ENCODE results near the gene CDK11B. TPM values are rescaled to one million over a fixed set of nuclear protein-coding genes. Genes with fewer than 3 reads are reported as not detected.
"Not testable (repeated sequence)": the region's sequence is repeated elsewhere in the genome, so short reads cannot be mapped to it uniquely, and the experiment has no call there.

CDK11B gene
- total and polyA plus RNA-seq, 2 experiments from 2014 or later, result 11.7 to 19.1 TPM

DNA sequence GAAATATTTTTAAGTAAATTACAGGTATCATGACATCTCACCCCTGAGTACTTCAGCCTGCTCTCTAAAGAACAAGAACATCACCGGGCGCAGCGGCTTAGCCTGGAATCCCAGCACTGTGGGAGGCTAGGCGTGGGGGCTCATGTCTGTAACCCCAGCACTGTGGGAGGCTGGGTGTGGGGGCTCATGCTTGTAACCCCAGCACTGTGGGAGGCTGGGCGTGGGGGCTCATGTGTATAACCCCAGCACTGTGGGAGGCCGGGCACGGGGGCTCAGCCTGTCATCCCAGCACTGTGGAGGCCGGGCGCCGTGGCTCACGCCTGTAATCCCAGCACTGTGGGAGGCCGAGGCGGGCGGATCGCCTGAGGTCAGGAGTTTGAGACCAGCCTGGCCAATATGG, 7.7 kb upstream of the CDK11B start:
- Histone ChIP-seq H3K9me2 (ENCODE audit: insufficient read depth) (no peaks in the 10 kb centered on the region), H3K4me3 (no peak overlapping the region), H3K27ac (no peak overlapping the region), H2AFZ (no peak overlapping the region), H3K27me3 (replicated peaks; ENCODE audit: insufficient read depth) (no peaks in the 10 kb centered on the region), H4K20me1 (ENCODE audit: insufficient read depth) (no peaks in the 10 kb centered on the region), H3F3A (ENCODE audit: insufficient read depth) (peaks cover 14% of the 10 kb centered on the region), H3K9ac (no peak overlapping the region), H3K79me2 (ENCODE audit: insufficient read depth) (no peaks in the 10 kb centered on the region), H3K36me3 (ENCODE audit: low read depth) (peaks cover 13% of the 10 kb centered on the region; the same call in 1 of the 2 replicates), H3K9me3 (ENCODE audit: low read depth) (no peaks in the 10 kb centered on the region), H3K4me2 (ENCODE audit: unreplicated experiment) (no peak overlapping the region), H3K4me1 (ENCODE audit: insufficient read depth) (peaks cover 15% of the 10 kb centered on the region)
- in situ Hi-C loops (cut with MboI), result no loop called here
- DNase-seq, result no peak
- TF ChIP-seq EZH2phosphoT487 (IDR thresholded peaks at IDR 0.05; ENCODE audit: insufficient read depth, low read depth), result no peak
- WGBS, 2 experiments (ENCODE audit: low coverage in 1 of 2, low lambda C conversion rate in 2 of 2, missing lambda C conversion rate in 2 of 2), result 93% methylated on average over 15 of the region's 15 CpGs

DNA sequence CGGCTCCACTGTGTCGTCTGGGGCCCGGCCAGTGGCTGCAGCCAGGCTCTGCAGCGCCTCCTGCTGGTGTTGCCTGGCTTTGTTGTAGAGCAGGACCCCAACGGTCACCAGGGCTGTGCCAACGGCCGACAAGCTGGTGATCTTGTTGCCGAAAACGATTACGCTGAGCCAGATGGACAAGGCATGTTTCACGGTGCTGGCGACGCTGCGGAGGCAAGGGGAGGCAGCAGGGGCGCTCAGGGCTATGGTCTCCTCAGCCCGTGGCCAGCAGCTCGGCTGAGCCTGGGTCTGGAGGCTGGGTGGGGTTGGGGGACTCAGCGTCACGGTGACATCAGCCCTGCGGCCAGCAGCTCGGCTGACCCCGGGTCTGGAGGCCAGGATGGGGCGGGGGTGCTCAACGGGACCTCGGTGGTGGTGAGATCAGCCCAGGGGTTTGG, 7.0 kb upstream of the CDK11B start:
- peaks cover 13% of the 10 kb centered on the region; the same call in 1 of the 2 replicates for H3K36me3 ChIP-seq (ENCODE audit: low read depth)
- no peaks in the 10 kb centered on the region for H3K9me3 ChIP-seq (ENCODE audit: low read depth)
- 84 to 85% methylated on average over 25 of the region's 25 CpGs for WGBS, 2 experiments (ENCODE audit: low coverage in 1 of 2, low lambda C conversion rate in 2 of 2, missing lambda C conversion rate in 2 of 2)
- no peaks in the 10 kb centered on the region for H3K9me2 ChIP-seq (ENCODE audit: insufficient read depth)
- peak; percentile 21 for DNase-seq
- no peaks in the 10 kb centered on the region for H3K27me3 ChIP-seq (replicated peaks; ENCODE audit: insufficient read depth)
- TF ChIP-seq EZH2 (IDR thresholded peaks at IDR 0.05; ENCODE audit: insufficient read depth, poor library complexity, severe bottlenecking) (no peak), EZH2phosphoT487 (IDR thresholded peaks at IDR 0.05; ENCODE audit: insufficient read depth, low read depth) (no peak)
- H4K20me1 ChIP-seq (ENCODE audit: insufficient read depth), result no peaks in the 10 kb centered on the region
- H3K4me2 ChIP-seq (ENCODE audit: unreplicated experiment), result no peak overlapping the region
- H2AFZ ChIP-seq, result no peak overlapping the region
- no peak overlapping the region for H3K9ac ChIP-seq
- in situ Hi-C loops (cut with MboI), result no loop called here
- no peaks in the 10 kb centered on the region for H3K79me2 ChIP-seq (ENCODE audit: insufficient read depth)
- H3K27ac ChIP-seq, result no peak overlapping the region
- peaks cover 20% of the 10 kb centered on the region for H3K4me1 ChIP-seq (ENCODE audit: insufficient read depth)
- H3K4me3 ChIP-seq, result no peak overlapping the region
- peaks cover 19% of the 10 kb centered on the region for H3F3A ChIP-seq (ENCODE audit: insufficient read depth)

DNA sequence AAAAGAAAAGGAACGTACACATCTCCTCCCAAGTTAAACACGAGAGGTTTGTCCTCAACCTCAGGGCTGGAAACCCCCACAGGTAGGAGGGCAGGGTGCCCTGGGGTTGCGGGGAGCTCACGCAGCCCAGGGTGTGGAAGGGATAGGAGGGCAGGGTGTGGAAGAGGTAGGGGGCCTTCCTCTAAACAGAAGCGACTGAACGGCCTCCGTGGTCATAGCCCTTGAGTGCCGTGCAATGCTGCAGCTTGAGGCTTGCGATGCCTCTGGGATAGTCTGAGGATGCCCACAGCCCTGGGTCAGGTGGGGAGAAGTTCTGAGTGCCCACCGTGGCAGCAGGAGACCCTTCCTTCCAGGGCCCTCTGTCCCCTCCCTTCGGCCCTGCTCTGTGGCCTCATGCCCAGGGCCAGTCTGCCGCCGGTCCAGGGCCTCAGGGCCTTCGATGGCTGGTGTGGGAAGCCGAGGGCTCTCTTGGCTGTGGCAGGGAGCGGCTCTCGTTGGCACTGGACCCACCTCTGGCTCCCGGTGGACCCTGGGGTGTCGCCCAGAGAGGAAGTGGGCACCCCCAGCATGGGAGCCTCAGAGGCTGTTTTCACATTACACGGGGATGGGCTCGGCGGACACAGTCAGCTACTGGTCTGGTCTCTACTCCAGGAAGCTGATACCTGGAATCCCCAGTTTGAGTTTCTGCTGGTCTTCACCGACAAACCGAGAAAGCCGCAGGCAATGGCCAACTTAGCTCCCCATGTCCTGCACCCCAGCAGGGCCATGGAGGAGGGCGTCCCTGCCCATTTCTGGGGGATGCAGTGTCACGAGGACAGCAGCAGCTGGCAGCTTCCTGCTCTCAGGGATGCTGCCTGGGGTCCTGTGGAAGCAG, 6.4 kb upstream of the CDK11B start:
- Histone ChIP-seq H3K27me3 (replicated peaks; ENCODE audit: insufficient read depth) (no peaks in the 10 kb centered on the region), H3F3A (ENCODE audit: insufficient read depth) (peaks cover 22% of the 10 kb centered on the region), H2AFZ (no peak overlapping the region), H3K79me2 (ENCODE audit: insufficient read depth) (0 out of 2 replicates have a peak, but pooled peaks cover under 1% of the 10 kb centered on the region), H3K4me3 (no peak overlapping the region), H3K4me1 (ENCODE audit: insufficient read depth) (peaks cover 22% of the 10 kb centered on the region), H3K9me2 (ENCODE audit: insufficient read depth) (no peaks in the 10 kb centered on the region), H3K27ac (no peak overlapping the region), H3K4me2 (ENCODE audit: unreplicated experiment) (no peak overlapping the region), H4K20me1 (ENCODE audit: insufficient read depth) (no peaks in the 10 kb centered on the region), H3K36me3 (ENCODE audit: low read depth) (peaks cover 13% of the 10 kb centered on the region; the same call in 1 of the 2 replicates), H3K9ac (no peak overlapping the region), H3K9me3 (ENCODE audit: low read depth) (no peaks in the 10 kb centered on the region)
- TF ChIP-seq EZH2 (IDR thresholded peaks at IDR 0.05; ENCODE audit: insufficient read depth, poor library complexity, severe bottlenecking), result no peak
- TF ChIP-seq EZH2phosphoT487 (IDR thresholded peaks at IDR 0.05; ENCODE audit: insufficient read depth, low read depth), result no peak
- DNase-seq, result no peak
- WGBS, 2 experiments (ENCODE audit: low coverage in 1 of 2, low lambda C conversion rate in 2 of 2, missing lambda C conversion rate in 2 of 2), result 89% methylated on average over 26 to 27 of the region's 27 CpGs
- in situ Hi-C loops (cut with MboI), result no loop called here

DNA sequence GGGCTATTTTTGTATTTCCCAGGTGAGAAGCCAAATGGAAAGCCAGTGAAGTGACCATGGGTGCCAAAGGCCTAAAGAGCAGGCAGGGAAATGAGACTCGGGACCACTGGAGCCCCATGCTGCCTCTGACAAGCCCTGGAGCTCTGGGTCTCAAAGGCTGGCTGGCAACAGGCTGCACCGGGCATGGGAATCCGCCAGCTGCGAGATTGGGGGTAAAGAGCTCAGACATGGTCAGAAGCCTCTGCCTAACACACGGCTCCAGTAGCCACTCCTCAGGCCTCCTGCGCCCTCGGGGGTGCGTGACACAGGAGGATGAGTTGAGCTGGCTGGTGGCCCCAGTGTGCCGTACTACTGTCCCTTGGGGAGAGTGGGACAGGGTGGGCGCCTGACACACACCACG, 5.5 kb upstream of the CDK11B start:
- H2AFZ ChIP-seq; DNase-seq; H4K20me1 ChIP-seq (ENCODE audit: insufficient read depth); H3K4me2 ChIP-seq (ENCODE audit: unreplicated experiment); H3K79me2 ChIP-seq (ENCODE audit: insufficient read depth); H3K9me3 ChIP-seq (ENCODE audit: low read depth); in situ Hi-C loops (cut with MboI); H3K27me3 ChIP-seq (replicated peaks; ENCODE audit: insufficient read depth); H3K9me2 ChIP-seq (ENCODE audit: insufficient read depth); H3K9ac ChIP-seq; H3K27ac ChIP-seq; H3K4me3 ChIP-seq: not testable (repeated sequence)
- Histone ChIP-seq H3F3A (ENCODE audit: insufficient read depth) (peaks cover 26% of the 10 kb centered on the region), H3K36me3 (ENCODE audit: low read depth) (peaks cover 13% of the 10 kb centered on the region; the same call in 1 of the 2 replicates), H3K4me1 (ENCODE audit: insufficient read depth) (peaks cover 26% of the 10 kb centered on the region)
- WGBS, 2 experiments (ENCODE audit: low coverage in 1 of 2, low lambda C conversion rate in 2 of 2, missing lambda C conversion rate in 2 of 2), result 69 to 81% methylated on average over 2 to 10 of the region's 11 CpGs

DNA sequence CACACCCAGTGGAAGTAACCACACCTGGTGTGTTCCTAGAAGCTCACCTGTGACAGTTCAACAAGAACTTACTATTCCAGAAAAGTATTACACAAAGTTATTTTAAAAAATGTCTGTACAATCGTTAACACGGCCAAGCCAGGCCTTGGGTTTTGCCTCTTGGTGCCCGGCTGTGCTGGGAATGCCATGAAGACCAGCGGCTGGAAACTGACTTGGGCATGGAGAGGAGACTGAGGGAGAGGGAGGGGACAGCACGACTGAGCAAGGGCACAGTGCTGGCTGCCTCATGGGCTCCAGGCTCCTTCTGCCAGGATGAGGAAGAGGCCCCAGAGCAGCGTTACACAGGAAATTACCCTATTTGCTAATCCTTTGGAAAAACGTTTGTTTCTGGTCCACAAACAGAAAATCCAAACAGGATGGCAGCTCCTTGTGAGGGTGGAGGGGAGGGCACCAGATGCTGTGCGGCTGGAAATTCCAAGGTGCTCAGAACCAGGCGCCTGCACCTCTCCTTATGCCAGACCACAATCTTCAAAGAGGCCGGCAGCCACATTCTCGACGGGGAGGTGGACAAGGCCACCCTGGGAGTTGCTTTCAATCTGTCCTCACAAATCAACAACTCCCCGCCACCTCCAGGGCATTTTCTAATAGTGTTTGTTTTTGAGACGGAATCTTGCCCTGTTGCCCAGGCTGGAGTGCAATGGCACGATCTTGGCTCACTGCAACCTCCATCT, 4.2 kb upstream of the CDK11B start:
- WGBS, 2 experiments (ENCODE audit: low coverage in 1 of 2, low lambda C conversion rate in 2 of 2, missing lambda C conversion rate in 2 of 2), result 10% methylated on average over 15 of the region's 15 CpGs
- Histone ChIP-seq H2AFZ (peak overlapping the region; percentile 1; the same call in 1 of the 2 replicates), H3K4me3 (peak overlapping the region; percentile 56), H3K27ac (peak overlapping the region; percentile 95), H3K4me1 (ENCODE audit: insufficient read depth) (peaks cover 27% of the 10 kb centered on the region), H3F3A (ENCODE audit: insufficient read depth) (peaks cover 26% of the 10 kb centered on the region), H3K4me2 (ENCODE audit: unreplicated experiment) (peak overlapping the region; percentile 93), H3K9ac (peak overlapping the region; percentile 78), H3K36me3 (ENCODE audit: low read depth) (peaks cover 13% of the 10 kb centered on the region; the same call in 1 of the 2 replicates)
- in situ Hi-C loops (cut with MboI); H3K27me3 ChIP-seq (replicated peaks; ENCODE audit: insufficient read depth); H4K20me1 ChIP-seq (ENCODE audit: insufficient read depth); H3K79me2 ChIP-seq (ENCODE audit: insufficient read depth); H3K9me3 ChIP-seq (ENCODE audit: low read depth); H3K9me2 ChIP-seq (ENCODE audit: insufficient read depth): not testable (repeated sequence)
- peak; percentile 48 for DNase-seq

DNA sequence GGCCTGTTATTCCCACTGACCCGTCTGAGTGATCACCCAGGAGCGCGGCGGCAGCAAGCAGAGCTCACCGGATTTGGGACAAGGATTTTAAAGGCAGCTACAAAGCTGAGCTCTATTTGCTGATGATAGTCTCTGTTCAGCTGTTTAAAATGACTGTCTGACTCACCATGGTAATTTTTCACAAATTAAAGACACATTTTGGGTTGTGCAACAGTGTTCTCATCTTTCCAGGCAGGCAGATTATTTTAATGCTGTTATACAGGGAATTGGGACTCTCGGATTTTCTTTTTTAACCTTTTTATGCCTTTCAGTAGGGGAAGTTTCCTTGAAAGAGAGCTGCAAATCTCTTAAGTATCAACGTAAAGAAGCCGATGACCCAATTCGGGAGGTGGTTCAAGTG, 3.6 kb upstream of the CDK11B start:
- H3K79me2 ChIP-seq (ENCODE audit: insufficient read depth), result peaks cover 11% of the 10 kb centered on the region
- H3F3A ChIP-seq (ENCODE audit: insufficient read depth), result peaks cover 26% of the 10 kb centered on the region
- H3K36me3 ChIP-seq (ENCODE audit: low read depth), result peaks cover 13% of the 10 kb centered on the region; the same call in 1 of the 2 replicates
- H3K9me3 ChIP-seq (ENCODE audit: low read depth); H4K20me1 ChIP-seq (ENCODE audit: insufficient read depth); H3K9me2 ChIP-seq (ENCODE audit: insufficient read depth); H3K27me3 ChIP-seq (replicated peaks; ENCODE audit: insufficient read depth); DNase-seq; in situ Hi-C loops (cut with MboI): not testable (repeated sequence)
- peak overlapping the region; percentile 95 for H3K27ac ChIP-seq
- 0 to 1% methylated on average over 9 of the region's 9 CpGs for WGBS, 2 experiments (ENCODE audit: low coverage in 1 of 2, low lambda C conversion rate in 2 of 2, missing lambda C conversion rate in 2 of 2)
- peak overlapping the region; percentile 1; the same call in 1 of the 2 replicates for H2AFZ ChIP-seq
- H3K4me2 ChIP-seq (ENCODE audit: unreplicated experiment), result peak overlapping the region; percentile 93
- peak overlapping the region; percentile 78 for H3K9ac ChIP-seq
- H3K4me1 ChIP-seq (ENCODE audit: insufficient read depth), result peaks cover 30% of the 10 kb centered on the region
- peak overlapping the region; percentile 56 for H3K4me3 ChIP-seq
